ENCODE data around the gene EEF2.

EEF2 gene

DNA sequence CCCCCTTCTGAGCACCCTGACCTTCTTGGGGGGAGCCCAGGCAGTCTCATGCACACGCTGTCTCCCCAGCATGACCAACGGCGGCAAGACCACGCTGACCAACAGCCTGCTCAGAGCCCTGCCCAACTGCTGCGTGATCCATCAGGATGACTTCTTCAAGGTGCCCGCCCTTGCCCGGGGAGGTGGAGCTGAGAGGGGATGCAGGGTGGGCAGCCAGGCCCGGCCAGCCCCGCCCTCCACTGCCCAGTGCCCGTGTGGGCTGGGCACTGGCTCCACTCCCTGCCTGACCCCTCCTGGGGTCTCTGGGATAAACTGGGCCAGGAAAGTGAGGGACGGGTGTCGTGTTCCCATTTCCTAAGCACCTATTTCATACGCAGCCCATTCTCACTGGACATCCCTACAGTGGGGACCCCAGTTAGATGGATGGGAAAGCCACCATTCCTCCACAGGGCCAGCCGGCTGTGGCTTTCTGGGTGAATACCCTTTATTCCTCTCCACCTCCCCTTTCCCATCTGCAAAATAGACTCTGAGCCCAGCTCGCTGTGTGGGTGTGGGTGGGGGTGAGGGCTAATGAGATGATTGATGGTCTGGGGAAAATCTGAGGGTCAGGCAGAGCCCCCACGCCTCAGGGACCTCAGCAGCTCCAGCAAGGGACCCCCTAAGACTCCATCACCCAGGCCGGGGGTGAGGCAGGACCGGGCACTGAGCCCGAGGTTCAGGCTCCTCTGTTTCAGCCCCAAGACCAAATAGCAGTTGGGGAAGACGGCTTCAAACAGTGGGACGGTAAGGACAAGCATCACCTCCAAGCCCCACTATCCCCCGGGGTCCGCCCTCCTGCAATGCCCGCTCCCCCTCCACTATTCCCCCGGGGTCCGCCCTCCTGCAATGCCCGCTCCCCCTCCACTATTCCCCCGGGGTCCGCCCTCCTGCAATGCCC is 48.5 kb downstream of the EEF2 start:
- TF ChIP-seq, protein P1, sequence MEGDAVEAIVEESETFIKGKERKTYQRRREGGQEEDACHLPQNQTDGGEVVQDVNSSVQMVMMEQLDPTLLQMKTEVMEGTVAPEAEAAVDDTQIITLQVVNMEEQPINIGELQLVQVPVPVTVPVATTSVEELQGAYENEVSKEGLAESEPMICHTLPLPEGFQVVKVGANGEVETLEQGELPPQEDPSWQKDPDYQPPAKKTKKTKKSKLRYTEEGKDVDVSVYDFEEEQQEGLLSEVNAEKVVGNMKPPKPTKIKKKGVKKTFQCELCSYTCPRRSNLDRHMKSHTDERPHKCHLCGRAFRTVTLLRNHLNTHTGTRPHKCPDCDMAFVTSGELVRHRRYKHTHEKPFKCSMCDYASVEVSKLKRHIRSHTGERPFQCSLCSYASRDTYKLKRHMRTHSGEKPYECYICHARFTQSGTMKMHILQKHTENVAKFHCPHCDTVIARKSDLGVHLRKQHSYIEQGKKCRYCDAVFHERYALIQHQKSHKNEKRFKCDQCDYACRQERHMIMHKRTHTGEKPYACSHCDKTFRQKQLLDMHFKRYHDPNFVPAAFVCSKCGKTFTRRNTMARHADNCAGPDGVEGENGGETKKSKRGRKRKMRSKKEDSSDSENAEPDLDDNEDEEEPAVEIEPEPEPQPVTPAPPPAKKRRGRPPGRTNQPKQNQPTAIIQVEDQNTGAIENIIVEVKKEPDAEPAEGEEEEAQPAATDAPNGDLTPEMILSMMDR (IDR thresholded peaks at IDR 0.05; ENCODE audit: low read length): no peak
- no peak for TF ChIP-seq EZH2 (IDR thresholded peaks at IDR 0.05; ENCODE audit: borderline replicate concordance, low read length)
- Histone ChIP-seq H3K9ac (ENCODE audit: low read length) (no peak overlapping the region), H3K4me2 (ENCODE audit: low read length) (no peak overlapping the region), H3K4me1 (ENCODE audit: insufficient read depth, low read length, severe bottlenecking) (no peaks in the 10 kb centered on the region), H3F3A (ENCODE audit: insufficient read depth, low read length) (no peaks in the 10 kb centered on the region), H3K36me3 (ENCODE audit: insufficient read depth, low read length) (no peaks in the 10 kb centered on the region), H3K9me3 (ENCODE audit: low read length) (no peaks in the 10 kb centered on the region), H2AFZ (ENCODE audit: low read length) (no peak overlapping the region), H3K27me3 (ENCODE audit: insufficient read depth, low read length) (no peaks in the 10 kb centered on the region), H4K20me1 (ENCODE audit: insufficient read depth, low read length) (no peaks in the 10 kb centered on the region), H3K9me2 (ENCODE audit: low read depth, low read length) (no peaks in the 10 kb centered on the region), H3K79me2 (ENCODE audit: insufficient read depth, low read length) (no peaks in the 10 kb centered on the region), H3K27ac (ENCODE audit: low read depth, low read length, poor library complexity, severe bottlenecking) (no peak overlapping the region), H3K4me3 (ENCODE audit: low read depth, low read length, poor library complexity, severe bottlenecking) (no peak overlapping the region)

DNA sequence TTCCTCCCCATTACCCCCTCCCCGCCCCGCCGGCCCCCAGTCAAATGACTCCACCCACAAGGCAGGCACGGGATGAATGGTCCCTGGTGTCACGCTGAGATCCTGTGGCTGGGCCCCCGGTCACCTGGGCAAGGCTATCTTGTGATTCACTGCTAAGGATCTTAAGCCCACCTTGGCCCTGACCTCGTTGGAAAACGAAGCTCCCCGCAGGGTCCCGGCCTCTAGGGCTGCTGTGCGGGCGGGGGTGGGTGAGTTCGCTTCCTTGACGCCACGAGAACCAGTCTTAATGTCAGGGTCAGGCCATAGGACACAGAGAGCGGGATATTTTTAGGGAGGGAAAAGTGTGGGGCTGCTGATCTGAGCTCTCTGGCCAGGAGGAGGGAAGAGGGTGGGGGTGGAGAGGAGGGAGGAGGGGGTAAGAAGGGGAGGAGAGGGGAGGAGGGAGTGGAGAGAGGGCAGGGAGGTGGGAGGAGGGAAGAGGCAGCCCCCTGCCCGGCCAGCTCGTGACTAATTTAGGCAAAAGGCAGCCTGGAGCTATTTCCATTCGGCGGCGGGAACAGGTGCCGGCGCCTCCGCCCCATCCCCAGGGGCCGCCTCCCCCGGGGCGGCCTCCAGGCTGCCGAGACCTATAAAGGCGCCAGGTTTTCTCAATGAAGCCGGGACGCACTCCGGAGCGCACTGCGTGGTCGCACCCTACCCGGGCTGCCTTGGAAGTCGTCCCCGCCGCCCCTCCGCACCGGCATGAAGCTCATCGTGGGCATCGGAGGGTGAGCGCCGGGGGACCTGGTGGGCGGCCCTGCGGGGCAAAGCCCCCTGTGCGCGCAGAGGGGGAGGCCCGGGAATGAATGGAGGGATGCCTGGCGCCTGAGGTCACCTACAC is 52.1 kb downstream of the EEF2 start, which contains the start of gene NMRK2:
TSS of gene NMRK2 (plus strand) at position 139 of the 880 bp plus-strand sequence. CDS start at position 742, 603 bp downstream.
- Histone ChIP-seq H3K36me3 (ENCODE audit: insufficient read depth, low read length) (no peaks in the 10 kb centered on the region), H3K4me3 (ENCODE audit: low read depth, low read length, poor library complexity, severe bottlenecking) (no peak within 1 kb of the TSS), H3F3A (ENCODE audit: insufficient read depth, low read length) (no peaks in the 10 kb centered on the region), H3K4me1 (ENCODE audit: insufficient read depth, low read length, severe bottlenecking) (no peaks in the 10 kb centered on the region), H3K79me2 (ENCODE audit: insufficient read depth, low read length) (no peaks in the 10 kb centered on the region), H3K27ac (ENCODE audit: low read depth, low read length, poor library complexity, severe bottlenecking) (no peak within 1 kb of the TSS), H3K9me2 (ENCODE audit: low read depth, low read length) (no peaks in the 10 kb centered on the region), H3K4me2 (ENCODE audit: low read length) (no peak within 1 kb of the TSS), H3K27me3 (ENCODE audit: insufficient read depth, low read length) (no peaks in the 10 kb centered on the region), H2AFZ (ENCODE audit: low read length) (no peak within 1 kb of the TSS), H4K20me1 (ENCODE audit: insufficient read depth, low read length) (no peaks in the 10 kb centered on the region), H3K9me3 (ENCODE audit: low read length) (no peaks in the 10 kb centered on the region), H3K9ac (ENCODE audit: low read length) (no peak within 1 kb of the TSS)
- TF ChIP-seq EZH2 (IDR thresholded peaks at IDR 0.05; ENCODE audit: borderline replicate concordance, low read length): no peak
- TF ChIP-seq, protein P1 (IDR thresholded peaks at IDR 0.05; ENCODE audit: low read length): no peak

DNA sequence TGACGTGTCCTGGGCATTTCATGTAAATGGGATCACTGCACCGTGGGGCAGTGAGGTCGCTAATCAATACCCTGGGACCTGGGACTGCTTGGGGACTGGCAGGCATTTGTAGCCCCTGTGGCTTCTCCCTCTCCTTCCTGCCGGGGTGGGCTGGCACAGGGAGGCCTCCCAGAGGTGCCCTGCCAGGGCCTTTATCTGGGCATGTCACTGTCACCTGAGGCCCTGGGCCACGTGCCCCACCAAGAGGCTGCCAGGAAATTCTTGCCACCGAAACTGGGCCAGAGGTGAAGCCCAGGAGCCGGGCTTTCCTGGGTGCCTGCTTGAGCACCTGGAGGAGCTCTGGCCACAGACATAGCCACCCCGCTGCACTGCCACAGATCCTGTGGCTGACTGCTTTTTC is 54.2 kb downstream of the EEF2 start:
- no peaks in the 10 kb centered on the region for H3K4me1 ChIP-seq (ENCODE audit: insufficient read depth, low read length, severe bottlenecking)
- H3K27me3 ChIP-seq (ENCODE audit: insufficient read depth, low read length): no peaks in the 10 kb centered on the region
- H2AFZ ChIP-seq (ENCODE audit: low read length): no peak overlapping the region
- no peak overlapping the region for H3K4me2 ChIP-seq (ENCODE audit: low read length)
- H3K36me3 ChIP-seq (ENCODE audit: insufficient read depth, low read length): no peaks in the 10 kb centered on the region
- H3K9me2 ChIP-seq (ENCODE audit: low read depth, low read length): no peaks in the 10 kb centered on the region
- H3K4me3 ChIP-seq (ENCODE audit: low read depth, low read length, poor library complexity, severe bottlenecking): no peak overlapping the region
- no peak overlapping the region for H3K9ac ChIP-seq (ENCODE audit: low read length)
- H3K9me3 ChIP-seq (ENCODE audit: low read length): no peaks in the 10 kb centered on the region
- H3K79me2 ChIP-seq (ENCODE audit: insufficient read depth, low read length): no peaks in the 10 kb centered on the region
- no peak for TF ChIP-seq EZH2 (IDR thresholded peaks at IDR 0.05; ENCODE audit: borderline replicate concordance, low read length)
- TF ChIP-seq, protein P1 (IDR thresholded peaks at IDR 0.05; ENCODE audit: low read length): no peak
- no peak overlapping the region for H3K27ac ChIP-seq (ENCODE audit: low read depth, low read length, poor library complexity, severe bottlenecking)
- no peaks in the 10 kb centered on the region for H4K20me1 ChIP-seq (ENCODE audit: insufficient read depth, low read length)
- H3F3A ChIP-seq (ENCODE audit: insufficient read depth, low read length): no peaks in the 10 kb centered on the region
